Activated T-helper 2 cell treated with anti-CD3 and anti-CD28 coated beads, Interferon-gamma antibody, Interleukin-2, Interleukin-4, amounts not matched to agents 10 μg/mL and 5 μg/mL and 100 μg/mL, durations not matched to agents 14 hours and 24 hours and 36 hours (primary cell): Measurements from ENCODE around the gene DNAH8. TPM values are rescaled to one million over a fixed set of nuclear protein-coding genes. Genes with fewer than 3 reads are reported as not detected.
"Not testable (repeated sequence)": the region's sequence is repeated elsewhere in the genome, so short reads cannot be mapped to it uniquely, and the experiment has no call there.

Source experiments
- DNase-seq: peaks from one replicate; pipeline ENCODE4 v3.0.0; 2021; ENCODE audit warnings: low spot score
- H3K27ac Mint-ChIP-seq: one replicate; pipeline ENCODE4 v1.8.0; 2021; ENCODE audit warnings: mixed read lengths
- H3K27me3 Mint-ChIP-seq: one replicate; pipeline ENCODE4 v1.8.0; 2021; ENCODE audit warnings: low read depth, mixed read lengths
- H3K36me3 Mint-ChIP-seq: one replicate; pipeline ENCODE4 v1.8.0; 2021; ENCODE audit warnings: low read depth, mixed read lengths
- H3K4me1 Mint-ChIP-seq: one replicate; pipeline ENCODE4 v1.8.0; 2021; ENCODE audit warnings: low read depth, mixed read lengths
- H3K4me3 Mint-ChIP-seq: one replicate; pipeline ENCODE4 v1.8.0; 2021; ENCODE audit warnings: low read depth, mild to moderate bottlenecking, moderate library complexity, mixed read lengths
- H3K9me3 Mint-ChIP-seq: one replicate; pipeline ENCODE4 v1.8.0; 2021; ENCODE audit warnings: mixed read lengths
- intact Hi-C: fragments of 100-400 bp; cut with micrococcal nuclease; formaldehyde crosslinking; loops from one replicate; pipeline ENCODE4 v1.15.1; 2023
- total RNA-seq: library from RNA; stranded (reverse); gene quantifications from 2 replicates; pipeline ENCODE4 v1.2.3, GENCODE V29; 2022

The DNAH8 gene
- total RNA-seq, 1 donor from 2014 or later: not detected

GRCh38 chr6:38871741-38872568 is 156.8 kb downstream of the DNAH8 start:
- Mint-ChIP-seq H3K36me3 (no peaks in the 10 kb centered on the region), H3K4me3 (no peak overlapping the region), H3K9me3 (no peaks in the 10 kb centered on the region), H3K27me3 (peaks cover 18% of the 10 kb centered on the region), H3K27ac (no peak overlapping the region), H3K4me1 (peaks cover 19% of the 10 kb centered on the region)
- intact Hi-C loops: loop anchor here (1.0 to 10.0 kb wide), 4 partner anchors 61 to 431 kb away; partner anchors contain the start of gene SAYSD1
- peak; percentile 34 for DNase-seq

GRCh38 chr6:38873001-38873400 is 157.9 kb downstream of the DNAH8 start:
- Mint-ChIP-seq H3K9me3 (no peaks in the 10 kb centered on the region), H3K27me3 (peaks cover 15% of the 10 kb centered on the region), H3K36me3 (no peaks in the 10 kb centered on the region), H3K27ac (no peak overlapping the region), H3K4me1 (peaks cover 21% of the 10 kb centered on the region), H3K4me3 (no peak overlapping the region)
- DNase-seq: no peak
- intact Hi-C loops: loop anchor here (2.0 to 10.0 kb wide), 3 partner anchors 102 to 430 kb away; partner anchors contain the start of gene SAYSD1

- DNase-seq, H3K36me3 Mint-ChIP-seq, H3K9me3 Mint-ChIP-seq, H3K4me3 Mint-ChIP-seq, H3K27ac Mint-ChIP-seq: not testable (repeated sequence)
- peaks cover 21% of the 10 kb centered on the region for H3K4me1 Mint-ChIP-seq
- peaks cover 15% of the 10 kb centered on the region for H3K27me3 Mint-ChIP-seq
- intact Hi-C loops: loop anchor here (2.0 to 10.0 kb wide), 3 partner anchors 101 to 429 kb away; partner anchors contain the start of gene SAYSD1
These were observed 158.7 kb downstream of the DNAH8 start for GRCh38 chr6:38873816-38874215.

- Mint-ChIP-seq H3K4me1 (peaks cover 21% of the 10 kb centered on the region), H3K4me3 (peak overlapping the region; percentile 40), H3K36me3 (no peaks in the 10 kb centered on the region)
These were observed 161.4 kb downstream of the DNAH8 start for GRCh38 chr6:38876475-38876874.

GRCh38 chr6:38877721-38878120 is 162.6 kb downstream of the DNAH8 start:
- intact Hi-C loops: loop anchor here (5.0 to 10.0 kb wide), 4 partner anchors 97 to 290 kb away; partner anchors contain the start of gene SAYSD1
- Mint-ChIP-seq H3K4me3 (no peak overlapping the region), H3K27me3 (no peaks in the 10 kb centered on the region), H3K36me3 (no peaks in the 10 kb centered on the region), H3K9me3 (no peaks in the 10 kb centered on the region), H3K4me1 (peaks cover 20% of the 10 kb centered on the region), H3K27ac (no peak overlapping the region)
- no peak for DNase-seq

More at GRCh38 chr6:38876475-38876874, 161.4 kb downstream of the DNAH8 start:
- Mint-ChIP-seq H3K27ac (peak overlapping the region; percentile 88), H3K9me3 (no peaks in the 10 kb centered on the region), H3K27me3 (peaks cover 2% of the 10 kb centered on the region)
- intact Hi-C loops: loop anchor here (5.0 to 10.0 kb wide), 4 partner anchors 98 to 291 kb away; partner anchors contain the start of gene SAYSD1
- DNase-seq: peak; percentile 25

GRCh38 chr6:38882157-38882556 is 167.0 kb downstream of the DNAH8 start:
- peaks cover 3% of the 10 kb centered on the region for H3K27me3 Mint-ChIP-seq
- intact Hi-C loops: no loop called here
- H3K9me3 Mint-ChIP-seq: no peaks in the 10 kb centered on the region
- H3K4me3 Mint-ChIP-seq: no peak overlapping the region
- no peak for DNase-seq
- no peak overlapping the region for H3K27ac Mint-ChIP-seq
- H3K4me1 Mint-ChIP-seq: peaks cover 3% of the 10 kb centered on the region
- no peaks in the 10 kb centered on the region for H3K36me3 Mint-ChIP-seq

GRCh38 chr6:38897507-38897906 is 182.4 kb downstream of the DNAH8 start:
- no peak for DNase-seq
- Mint-ChIP-seq H3K36me3 (no peaks in the 10 kb centered on the region), H3K27ac (no peak overlapping the region), H3K4me1 (no peaks in the 10 kb centered on the region), H3K9me3 (no peaks in the 10 kb centered on the region), H3K27me3 (peaks cover 11% of the 10 kb centered on the region), H3K4me3 (no peak overlapping the region)
- intact Hi-C loops: no loop called here

GRCh38 chr6:38901802-38902522 is 186.9 kb downstream of the DNAH8 start:
- Mint-ChIP-seq H3K4me1 (peaks cover 2% of the 10 kb centered on the region), H3K4me3 (no peak overlapping the region), H3K9me3 (no peaks in the 10 kb centered on the region), H3K27me3 (peaks cover 8% of the 10 kb centered on the region), H3K27ac (no peak overlapping the region), H3K36me3 (no peaks in the 10 kb centered on the region)
- intact Hi-C loops: no loop called here
- no peak for DNase-seq

- Mint-ChIP-seq H3K36me3 (no peaks in the 10 kb centered on the region), H3K27me3 (peaks cover 13% of the 10 kb centered on the region), H3K4me1 (peaks cover 2% of the 10 kb centered on the region), H3K27ac (no peak overlapping the region), H3K9me3 (no peaks in the 10 kb centered on the region), H3K4me3 (no peak overlapping the region)
- no peak for DNase-seq
- intact Hi-C loops: no loop called here
These were observed 191.5 kb downstream of the DNAH8 start for GRCh38 chr6:38906582-38906981.

GRCh38 chr6:38907264-38907663 is 192.2 kb downstream of the DNAH8 start:
- peaks cover 2% of the 10 kb centered on the region for H3K4me1 Mint-ChIP-seq
- no peak for DNase-seq
- H3K36me3 Mint-ChIP-seq: no peaks in the 10 kb centered on the region
- no peak overlapping the region for H3K4me3 Mint-ChIP-seq
- intact Hi-C loops: no loop called here
- peaks cover 13% of the 10 kb centered on the region for H3K27me3 Mint-ChIP-seq
- no peak overlapping the region for H3K27ac Mint-ChIP-seq
- no peaks in the 10 kb centered on the region for H3K9me3 Mint-ChIP-seq

GRCh38 chr6:38909015-38909730 is 194.1 kb downstream of the DNAH8 start:
- H3K27me3 Mint-ChIP-seq: peaks cover 8% of the 10 kb centered on the region
- peaks cover 2% of the 10 kb centered on the region for H3K4me1 Mint-ChIP-seq
- no peak overlapping the region for H3K27ac Mint-ChIP-seq
- intact Hi-C loops: no loop called here
- DNase-seq: no peak
- H3K4me3 Mint-ChIP-seq: no peak overlapping the region
- no peaks in the 10 kb centered on the region for H3K36me3 Mint-ChIP-seq
- H3K9me3 Mint-ChIP-seq: no peaks in the 10 kb centered on the region

- Mint-ChIP-seq H3K4me1 (peaks cover 2% of the 10 kb centered on the region), H3K27me3 (peaks cover 5% of the 10 kb centered on the region), H3K36me3 (no peaks in the 10 kb centered on the region), H3K4me3 (no peak overlapping the region), H3K27ac (no peak overlapping the region), H3K9me3 (no peaks in the 10 kb centered on the region)
- intact Hi-C loops: no loop called here
- no peak for DNase-seq
These were observed 195.1 kb downstream of the DNAH8 start for GRCh38 chr6:38910207-38910606.
